ENCODE results near the gene BAZ1A.
"Not testable (repeated sequence)": the region's sequence is repeated elsewhere in the genome, so short reads cannot be mapped to it uniquely, and the experiment has no call there.

The BAZ1A gene

GRCh38 chr14:34817768-34818167 is 57.4 kb downstream of the BAZ1A start:
- Histone ChIP-seq H3K4me1 (ENCODE audit: control insufficient read depth in 2 of 2, insufficient read depth in 2 of 2, low read length in 2 of 2) (no peaks in the 10 kb centered on the region), H3K9me3 (ENCODE audit: control insufficient read depth in 2 of 2, low read length in 2 of 2) (no peaks in the 10 kb centered on the region), H3K27ac (ENCODE audit: low read depth in 2 of 2, low read length in 2 of 2) (no peak overlapping the region), H3K36me3 (ENCODE audit: control insufficient read depth in 2 of 2, insufficient read depth in 2 of 2, low read length in 2 of 2) (peaks cover 0 to 9% of the 10 kb centered on the region in 2 donors), H3K4me3 (ENCODE audit: low read length in 2 of 2) (no peak overlapping the region), H3K27me3 (ENCODE audit: control insufficient read depth in 2 of 2, insufficient read depth in 2 of 2, low read length in 2 of 2) (no peaks in the 10 kb centered on the region), H3K9ac (ENCODE audit: low read depth in 1 of 2, low read length in 2 of 2) (no peak overlapping the region)

- Histone ChIP-seq H3K27me3 (ENCODE audit: control insufficient read depth in 2 of 2, insufficient read depth in 2 of 2, low read length in 2 of 2) (no peaks in the 10 kb centered on the region), H3K36me3 (ENCODE audit: control insufficient read depth in 2 of 2, insufficient read depth in 2 of 2, low read length in 2 of 2) (peaks cover 9 to 17% of the 10 kb centered on the region in 2 donors), H3K4me3 (ENCODE audit: low read length in 2 of 2) (no peak overlapping the region), H3K27ac (ENCODE audit: low read depth in 2 of 2, low read length in 2 of 2) (no peak overlapping the region), H3K9me3 (ENCODE audit: control insufficient read depth in 2 of 2, low read length in 2 of 2) (no peaks in the 10 kb centered on the region), H3K4me1 (ENCODE audit: control insufficient read depth in 2 of 2, insufficient read depth in 2 of 2, low read length in 2 of 2) (no peaks in the 10 kb centered on the region), H3K9ac (ENCODE audit: low read depth in 1 of 2, low read length in 2 of 2) (no peak overlapping the region)
Measured at GRCh38 chr14:34810028-34810427, 65.1 kb downstream of the BAZ1A start.

- Histone ChIP-seq H3K27ac (ENCODE audit: low read depth in 2 of 2, low read length in 2 of 2) (no peak overlapping the region), H3K27me3 (ENCODE audit: control insufficient read depth in 2 of 2, insufficient read depth in 2 of 2, low read length in 2 of 2) (no peaks in the 10 kb centered on the region), H3K9ac (ENCODE audit: low read depth in 1 of 2, low read length in 2 of 2) (no peak overlapping the region), H3K36me3 (ENCODE audit: control insufficient read depth in 2 of 2, insufficient read depth in 2 of 2, low read length in 2 of 2) (peaks cover 25 to 31% of the 10 kb centered on the region in 2 donors), H3K4me1 (ENCODE audit: control insufficient read depth in 2 of 2, insufficient read depth in 2 of 2, low read length in 2 of 2) (no peaks in the 10 kb centered on the region), H3K9me3 (ENCODE audit: control insufficient read depth in 2 of 2, low read length in 2 of 2) (no peaks in the 10 kb centered on the region), H3K4me3 (ENCODE audit: low read length in 2 of 2) (no peak overlapping the region)
Measured at GRCh38 chr14:34806257-34806656, 68.9 kb downstream of the BAZ1A start.

GRCh38 chr14:34804933-34805332 is 70.2 kb downstream of the BAZ1A start:
- Histone ChIP-seq H3K4me3 (ENCODE audit: low read length in 2 of 2) (no peak overlapping the region), H3K27ac (ENCODE audit: low read depth in 2 of 2, low read length in 2 of 2) (no peak overlapping the region), H3K4me1 (ENCODE audit: control insufficient read depth in 2 of 2, insufficient read depth in 2 of 2, low read length in 2 of 2) (no peaks in the 10 kb centered on the region), H3K9ac (ENCODE audit: low read depth in 1 of 2, low read length in 2 of 2) (no peak overlapping the region), H3K27me3 (ENCODE audit: control insufficient read depth in 2 of 2, insufficient read depth in 2 of 2, low read length in 2 of 2) (no peaks in the 10 kb centered on the region), H3K9me3 (ENCODE audit: control insufficient read depth in 2 of 2, low read length in 2 of 2) (no peaks in the 10 kb centered on the region), H3K36me3 (ENCODE audit: control insufficient read depth in 2 of 2, insufficient read depth in 2 of 2, low read length in 2 of 2) (peaks cover 34 to 37% of the 10 kb centered on the region in 2 donors)

GRCh38 chr14:34798861-34799260 is 76.3 kb downstream of the BAZ1A start:
- H3K36me3 ChIP-seq (ENCODE audit: control insufficient read depth in 2 of 2, insufficient read depth in 2 of 2, low read length in 2 of 2), result peaks cover 25 to 43% of the 10 kb centered on the region in 2 donors
- H3K27me3 ChIP-seq (ENCODE audit: control insufficient read depth in 2 of 2, insufficient read depth in 2 of 2, low read length in 2 of 2); H3K9me3 ChIP-seq (ENCODE audit: control insufficient read depth in 2 of 2, low read length in 2 of 2); H3K27ac ChIP-seq (ENCODE audit: low read depth in 2 of 2, low read length in 2 of 2); H3K9ac ChIP-seq (ENCODE audit: low read depth in 1 of 2, low read length in 2 of 2); H3K4me1 ChIP-seq (ENCODE audit: control insufficient read depth in 2 of 2, insufficient read depth in 2 of 2, low read length in 2 of 2); H3K4me3 ChIP-seq (ENCODE audit: low read length in 2 of 2): not testable (repeated sequence)

GRCh38 chr14:34797747-34798583 is 77.2 kb downstream of the BAZ1A start:
- Histone ChIP-seq H3K4me3 (ENCODE audit: low read length in 2 of 2) (no peak overlapping the region), H3K4me1 (ENCODE audit: control insufficient read depth in 2 of 2, insufficient read depth in 2 of 2, low read length in 2 of 2) (no peaks in the 10 kb centered on the region), H3K9me3 (ENCODE audit: control insufficient read depth in 2 of 2, low read length in 2 of 2) (no peaks in the 10 kb centered on the region), H3K36me3 (ENCODE audit: control insufficient read depth in 2 of 2, insufficient read depth in 2 of 2, low read length in 2 of 2) (peaks cover 29 to 47% of the 10 kb centered on the region in 2 donors), H3K27ac (ENCODE audit: low read depth in 2 of 2, low read length in 2 of 2) (no peak overlapping the region), H3K27me3 (ENCODE audit: control insufficient read depth in 2 of 2, insufficient read depth in 2 of 2, low read length in 2 of 2) (no peaks in the 10 kb centered on the region), H3K9ac (ENCODE audit: low read depth in 1 of 2, low read length in 2 of 2) (no peak overlapping the region)

GRCh38 chr14:34796902-34797301 is 78.3 kb downstream of the BAZ1A start:
- Histone ChIP-seq H3K4me1 (ENCODE audit: control insufficient read depth in 2 of 2, insufficient read depth in 2 of 2, low read length in 2 of 2) (no peaks in the 10 kb centered on the region), H3K27ac (ENCODE audit: low read depth in 2 of 2, low read length in 2 of 2) (no peak overlapping the region), H3K27me3 (ENCODE audit: control insufficient read depth in 2 of 2, insufficient read depth in 2 of 2, low read length in 2 of 2) (no peaks in the 10 kb centered on the region), H3K36me3 (ENCODE audit: control insufficient read depth in 2 of 2, insufficient read depth in 2 of 2, low read length in 2 of 2) (peaks cover 21 to 41% of the 10 kb centered on the region in 2 donors), H3K9ac (ENCODE audit: low read depth in 1 of 2, low read length in 2 of 2) (no peak overlapping the region), H3K9me3 (ENCODE audit: control insufficient read depth in 2 of 2, low read length in 2 of 2) (no peaks in the 10 kb centered on the region), H3K4me3 (ENCODE audit: low read length in 2 of 2) (no peak overlapping the region)

- Histone ChIP-seq H3K4me3 (ENCODE audit: low read length in 2 of 2) (no peak overlapping the region), H3K27me3 (ENCODE audit: control insufficient read depth in 2 of 2, insufficient read depth in 2 of 2, low read length in 2 of 2) (no peaks in the 10 kb centered on the region), H3K9me3 (ENCODE audit: control insufficient read depth in 2 of 2, low read length in 2 of 2) (no peaks in the 10 kb centered on the region), H3K4me1 (ENCODE audit: control insufficient read depth in 2 of 2, insufficient read depth in 2 of 2, low read length in 2 of 2) (no peaks in the 10 kb centered on the region), H3K27ac (ENCODE audit: low read depth in 2 of 2, low read length in 2 of 2) (no peak overlapping the region), H3K9ac (ENCODE audit: low read depth in 1 of 2, low read length in 2 of 2) (no peak overlapping the region), H3K36me3 (ENCODE audit: control insufficient read depth in 2 of 2, insufficient read depth in 2 of 2, low read length in 2 of 2) (peaks cover 19 to 42% of the 10 kb centered on the region in 2 donors)
Measured at GRCh38 chr14:34794941-34795340, 80.2 kb downstream of the BAZ1A start.

GRCh38 chr14:34794217-34794616 is 80.9 kb downstream of the BAZ1A start:
- H3K36me3 ChIP-seq (ENCODE audit: control insufficient read depth in 2 of 2, insufficient read depth in 2 of 2, low read length in 2 of 2), result peaks cover 17 to 38% of the 10 kb centered on the region in 2 donors
- H3K9me3 ChIP-seq (ENCODE audit: control insufficient read depth in 2 of 2, low read length in 2 of 2), result no peaks in the 10 kb centered on the region
- H3K9ac ChIP-seq (ENCODE audit: low read depth in 1 of 2, low read length in 2 of 2), result no peak overlapping the region
- H3K27ac ChIP-seq (ENCODE audit: low read depth in 2 of 2, low read length in 2 of 2), result no peak overlapping the region
- no peaks in the 10 kb centered on the region for H3K4me1 ChIP-seq (ENCODE audit: control insufficient read depth in 2 of 2, insufficient read depth in 2 of 2, low read length in 2 of 2)
- no peaks in the 10 kb centered on the region for H3K27me3 ChIP-seq (ENCODE audit: control insufficient read depth in 2 of 2, insufficient read depth in 2 of 2, low read length in 2 of 2)
- no peak overlapping the region for H3K4me3 ChIP-seq (ENCODE audit: low read length in 2 of 2)

GRCh38 chr14:34792598-34792997 is 82.6 kb downstream of the BAZ1A start:
- no peaks in the 10 kb centered on the region for H3K27me3 ChIP-seq (ENCODE audit: control insufficient read depth in 2 of 2, insufficient read depth in 2 of 2, low read length in 2 of 2)
- no peak overlapping the region for H3K9ac ChIP-seq (ENCODE audit: low read depth in 1 of 2, low read length in 2 of 2)
- H3K9me3 ChIP-seq (ENCODE audit: control insufficient read depth in 2 of 2, low read length in 2 of 2), result no peaks in the 10 kb centered on the region
- H3K4me3 ChIP-seq (ENCODE audit: low read length in 2 of 2), result no peak overlapping the region
- peaks cover 17 to 33% of the 10 kb centered on the region in 2 donors for H3K36me3 ChIP-seq (ENCODE audit: control insufficient read depth in 2 of 2, insufficient read depth in 2 of 2, low read length in 2 of 2)
- H3K4me1 ChIP-seq (ENCODE audit: control insufficient read depth in 2 of 2, insufficient read depth in 2 of 2, low read length in 2 of 2), result no peaks in the 10 kb centered on the region
- no peak overlapping the region for H3K27ac ChIP-seq (ENCODE audit: low read depth in 2 of 2, low read length in 2 of 2)

All from mucosa of rectum (tissue), 2 donors.